ENCODE results near the gene KIF19.

Gene KIF19

GRCh38 chr17:74403512-74404137 lies 77.6 kb downstream of the KIF19 start:
- no peak for TF ChIP-seq ISL1 (CRISPR knock-in tag; IDR thresholded peaks at IDR 0.05)
- no peak for TF ChIP-seq SNAI2 (CRISPR knock-in tag; IDR thresholded peaks at IDR 0.05)
- no peak for TF ChIP-seq PATZ1 (CRISPR knock-in tag; IDR thresholded peaks at IDR 0.05; ENCODE audit: borderline replicate concordance)
- TF ChIP-seq TOX (CRISPR knock-in tag; IDR thresholded peaks at IDR 0.05; ENCODE audit: borderline replicate concordance) = no peak
- TF ChIP-seq OSR1 (CRISPR knock-in tag; IDR thresholded peaks at IDR 0.05) = no peak
- TF ChIP-seq GLIS3 (CRISPR knock-in tag; IDR thresholded peaks at IDR 0.05) = no peak
- TF ChIP-seq ZNF70 (CRISPR knock-in tag; IDR thresholded peaks at IDR 0.05) = no peak
- TF ChIP-seq RARB (CRISPR knock-in tag; IDR thresholded peaks at IDR 0.05) = no peak
- no peak for TF ChIP-seq BACH2 (CRISPR knock-in tag; IDR thresholded peaks at IDR 0.05; ENCODE audit: borderline replicate concordance)
- no peak for TF ChIP-seq ZFP3 (CRISPR knock-in tag; IDR thresholded peaks at IDR 0.05)
- no peak for TF ChIP-seq TSHZ2 (CRISPR knock-in tag; IDR thresholded peaks at IDR 0.05)
- no peak for TF ChIP-seq TCF4 (CRISPR knock-in tag; IDR thresholded peaks at IDR 0.05; ENCODE audit: borderline replicate concordance)
- TF ChIP-seq CSRNP3 (CRISPR knock-in tag; IDR thresholded peaks at IDR 0.05) = no peak
- no peak for TF ChIP-seq ZNF8 (CRISPR knock-in tag; IDR thresholded peaks at IDR 0.05)
- TF ChIP-seq CREB5 (CRISPR knock-in tag; IDR thresholded peaks at IDR 0.05; ENCODE audit: low read depth) = no peak
- ATAC-seq = no peak; the same call in 2 of the 3 replicates

- ATAC-seq = no peak
- TF ChIP-seq ZNF565 (CRISPR knock-in tag; conservative IDR thresholded peaks at IDR 0.05; ENCODE audit: low read depth) = no peak
- TF ChIP-seq TSHZ2 (CRISPR knock-in tag; IDR thresholded peaks at IDR 0.05) = no peak
- no peak for TF ChIP-seq ZFP3 (CRISPR knock-in tag; IDR thresholded peaks at IDR 0.05)
- TF ChIP-seq CSDC2 (CRISPR knock-in tag; IDR thresholded peaks at IDR 0.05) = no peak
- TF ChIP-seq ARNTL (CRISPR knock-in tag; IDR thresholded peaks at IDR 0.05; ENCODE audit: borderline replicate concordance, low read depth) = no peak
- no peak for TF ChIP-seq SNAI2 (CRISPR knock-in tag; IDR thresholded peaks at IDR 0.05)
- TF ChIP-seq ESRRG (CRISPR knock-in tag; IDR thresholded peaks at IDR 0.05) = no peak
- no peak for TF ChIP-seq POU6F1 (CRISPR knock-in tag; IDR thresholded peaks at IDR 0.05; ENCODE audit: borderline replicate concordance, low read depth)
Observed at GRCh38 chr17:74404218-74404617, 78.2 kb downstream of the KIF19 start.
